Measurements from ENCODE around the gene PLEKHG3. TPM values are rescaled to one million over a fixed set of nuclear protein-coding genes. Genes with fewer than 3 reads are reported as not detected.

PLEKHG3 gene
- total RNA-seq, 1 donor from 2014 or later = 22.0 TPM

- ATAC-seq = peak; percentile 47
- intact Hi-C loops (cut with micrococcal nuclease) = no loop called here
- peak; percentile 71 for DNase-seq
Measured at GRCh38 chr14:64704743-64705380, 638 bp downstream of the PLEKHG3 start.

- peak; percentile 13 for ATAC-seq
- peak; percentile 55 for DNase-seq
- intact Hi-C loops (cut with micrococcal nuclease) = no loop called here
Measured at GRCh38 chr14:64705381-64706118, 1.3 kb downstream of the PLEKHG3 start.

- intact Hi-C loops (cut with micrococcal nuclease) = no loop called here
- ATAC-seq = no peak
- no peak for DNase-seq
Measured at GRCh38 chr14:64706119-64706592, 1.9 kb downstream of the PLEKHG3 start.

DNA sequence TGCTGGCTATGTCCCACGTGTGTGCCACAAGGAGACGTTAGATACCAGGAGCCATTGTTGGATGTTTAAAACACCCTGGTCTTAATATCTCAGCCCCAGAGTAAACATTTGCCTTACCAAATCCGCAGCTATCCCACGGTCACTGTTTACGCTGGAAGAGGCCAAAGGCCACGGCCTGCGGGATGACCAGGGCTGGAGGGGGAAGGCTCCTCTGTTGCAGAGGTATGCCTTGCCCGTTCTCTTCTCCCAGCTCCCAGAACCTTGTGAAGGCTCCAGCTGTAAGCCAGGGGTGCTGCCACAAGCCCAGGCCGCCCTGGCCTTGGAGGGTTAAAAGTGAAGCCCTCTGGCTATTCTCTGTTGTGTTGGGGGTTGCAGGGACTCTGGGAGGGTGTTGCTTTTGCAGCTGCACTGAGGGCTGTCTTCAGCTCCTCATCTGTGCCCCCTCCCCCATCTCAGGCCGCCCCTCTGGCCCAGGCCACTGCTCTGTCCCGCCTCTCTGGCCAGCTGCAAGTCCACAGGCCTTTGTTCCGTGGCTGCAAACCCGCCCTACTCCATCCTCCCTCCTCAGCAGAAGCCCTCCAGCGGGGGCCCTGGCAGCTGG, 2.5 kb downstream of the PLEKHG3 start:
- intact Hi-C loops (cut with micrococcal nuclease) = no loop called here
- DNase-seq (no peak), ATAC-seq (peak; percentile 11)

DNA sequence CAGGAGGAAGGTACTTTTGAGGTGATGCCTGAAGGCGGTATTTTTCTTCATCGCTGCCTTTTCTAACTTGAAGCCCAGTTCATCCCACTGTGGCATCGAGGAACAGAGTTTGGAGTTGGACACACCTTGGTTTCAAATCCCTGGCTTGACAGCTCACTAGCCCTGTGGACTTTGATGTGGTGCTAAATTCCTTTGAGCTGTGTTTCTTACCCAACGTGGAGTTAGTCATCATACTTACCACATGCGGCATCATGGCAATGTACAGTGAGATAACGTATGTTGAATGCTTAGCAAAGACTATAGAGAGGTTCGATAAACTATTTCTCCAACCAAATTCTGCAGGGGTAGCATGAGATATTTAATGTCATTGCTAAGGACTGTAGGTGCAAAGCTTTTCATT, 3.4 kb downstream of the PLEKHG3 start:
- intact Hi-C loops (cut with micrococcal nuclease) = no loop called here
- ATAC-seq = no peak
- DNase-seq = no peak

DNA sequence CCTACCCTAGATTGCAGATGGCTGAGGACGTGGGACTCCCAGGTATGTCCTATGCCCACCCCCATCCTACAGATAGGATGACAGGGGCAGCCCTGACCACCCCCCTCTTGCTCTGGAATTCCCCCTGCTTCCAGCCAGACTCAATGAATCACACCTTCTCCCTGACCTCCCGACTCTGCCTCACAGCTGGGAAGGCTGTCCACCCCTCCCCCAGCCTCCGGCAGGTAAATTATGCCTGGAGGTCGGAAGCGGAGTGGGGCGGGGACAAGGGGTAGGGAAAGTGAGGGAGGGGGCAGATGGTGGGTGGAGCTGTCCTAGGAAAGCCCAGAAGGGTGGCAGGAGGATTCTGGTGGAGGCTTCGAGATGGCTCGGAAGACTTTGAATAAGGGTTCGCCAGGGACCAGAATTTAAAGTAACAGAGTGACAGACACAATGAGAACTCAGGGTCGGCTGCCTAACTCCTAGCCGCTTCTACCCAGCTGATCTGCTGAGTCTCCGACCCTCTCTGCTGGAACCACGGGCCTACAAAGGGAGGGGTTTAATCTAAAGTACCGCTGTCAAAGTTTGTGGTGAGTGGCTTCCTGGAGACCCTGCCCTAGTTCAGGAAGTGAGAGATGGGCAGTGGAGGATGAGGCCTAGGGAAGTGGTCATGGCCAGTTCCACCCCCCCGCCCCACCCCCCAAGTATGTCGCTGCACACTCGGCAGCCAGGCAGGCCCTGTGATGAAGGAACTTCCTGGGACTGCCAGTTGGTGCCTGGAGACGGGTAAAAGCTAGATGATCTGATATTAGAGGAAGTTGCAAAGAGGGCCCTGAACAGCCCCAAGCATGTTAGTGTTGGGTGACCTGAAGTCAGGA, 4.2 kb downstream of the PLEKHG3 start:
- intact Hi-C loops (cut with micrococcal nuclease) = no loop called here
- peak; percentile 15 for ATAC-seq
- DNase-seq = no peak

DNA sequence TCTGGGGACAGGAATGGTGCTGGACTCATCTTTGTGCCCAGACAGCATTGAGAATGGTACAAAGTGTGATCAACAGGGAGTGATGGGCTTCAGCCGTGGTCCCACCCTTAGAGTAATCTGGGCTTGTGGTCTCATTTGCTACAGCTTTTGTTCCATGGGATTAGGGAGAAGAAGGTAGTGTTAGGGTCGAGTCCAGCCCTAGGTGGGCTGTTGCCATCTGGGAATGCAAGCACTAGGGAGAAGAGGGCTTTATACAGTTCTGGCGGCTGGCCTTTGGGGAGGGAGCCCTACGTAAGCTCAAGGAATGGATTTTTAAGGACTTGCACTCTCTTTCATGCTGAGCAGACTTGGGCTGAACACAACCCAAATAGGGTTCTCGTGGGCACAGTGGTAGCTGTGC, 4.9 kb downstream of the PLEKHG3 start:
- intact Hi-C loops (cut with micrococcal nuclease) = no loop called here
- ATAC-seq (no peak), DNase-seq (no peak)

DNA sequence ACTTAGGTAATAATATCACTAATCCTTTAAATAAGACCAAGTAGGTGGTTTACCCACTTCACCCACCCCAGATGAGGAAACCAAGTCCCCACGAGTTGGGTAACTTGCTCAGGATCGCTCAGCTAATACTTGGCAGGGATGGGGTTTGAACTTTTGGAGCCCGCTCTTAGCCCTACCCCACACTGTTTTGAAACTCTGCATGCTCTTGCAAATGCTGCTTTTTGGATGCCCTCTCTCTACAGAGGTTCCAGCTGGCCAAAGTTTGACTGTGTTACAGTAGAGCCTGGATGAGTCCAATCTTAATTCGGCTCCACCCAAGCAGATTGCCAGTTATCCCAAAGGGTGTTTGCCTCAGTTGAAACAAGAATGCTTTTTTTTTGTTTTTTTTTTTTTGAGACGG, 6.8 kb downstream of the PLEKHG3 start:
- DNase-seq = no peak
- intact Hi-C loops (cut with micrococcal nuclease) = no loop called here
- ATAC-seq = peak; percentile 67

GRCh38 chr14:64713677-64714076, 9.5 kb downstream of the PLEKHG3 start:
- no peak for DNase-seq
- intact Hi-C loops (cut with micrococcal nuclease) = no loop called here
- ATAC-seq = no peak

DNA sequence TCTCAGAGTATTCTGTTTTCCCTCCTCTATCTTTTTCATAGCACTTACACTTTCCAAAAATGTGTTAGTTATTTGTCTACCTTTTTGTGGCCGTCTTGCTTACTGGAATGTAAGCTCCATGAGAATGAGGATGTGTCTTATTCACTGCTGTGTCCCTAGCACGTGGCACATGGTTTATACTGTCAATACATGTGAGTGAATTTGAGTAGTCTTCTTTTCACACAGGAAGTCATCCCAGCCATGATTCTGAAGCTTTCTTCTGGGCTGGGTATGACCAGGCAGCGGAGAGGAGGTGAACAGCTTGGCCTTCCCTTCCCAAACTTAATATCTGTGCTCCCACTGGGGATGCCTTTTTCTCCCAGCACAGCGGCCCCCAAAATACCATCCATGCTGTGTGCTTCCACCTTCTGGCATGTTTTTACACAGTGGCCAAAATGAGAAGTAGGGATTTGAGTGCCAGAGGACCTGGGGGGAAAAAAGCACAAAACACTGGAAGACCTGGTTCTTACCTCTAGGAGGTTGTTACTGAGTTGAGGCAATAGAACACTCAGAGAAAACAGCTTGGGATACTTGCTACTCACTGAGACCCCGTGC, 10.3 kb downstream of the PLEKHG3 start:
- no peak for ATAC-seq
- no peak for DNase-seq
- intact Hi-C loops (cut with micrococcal nuclease) = no loop called here

- ATAC-seq (no peak), DNase-seq (no peak)
- intact Hi-C loops (cut with micrococcal nuclease) = no loop called here
Measured at GRCh38 chr14:64715146-64715627, 11.0 kb downstream of the PLEKHG3 start.

DNA sequence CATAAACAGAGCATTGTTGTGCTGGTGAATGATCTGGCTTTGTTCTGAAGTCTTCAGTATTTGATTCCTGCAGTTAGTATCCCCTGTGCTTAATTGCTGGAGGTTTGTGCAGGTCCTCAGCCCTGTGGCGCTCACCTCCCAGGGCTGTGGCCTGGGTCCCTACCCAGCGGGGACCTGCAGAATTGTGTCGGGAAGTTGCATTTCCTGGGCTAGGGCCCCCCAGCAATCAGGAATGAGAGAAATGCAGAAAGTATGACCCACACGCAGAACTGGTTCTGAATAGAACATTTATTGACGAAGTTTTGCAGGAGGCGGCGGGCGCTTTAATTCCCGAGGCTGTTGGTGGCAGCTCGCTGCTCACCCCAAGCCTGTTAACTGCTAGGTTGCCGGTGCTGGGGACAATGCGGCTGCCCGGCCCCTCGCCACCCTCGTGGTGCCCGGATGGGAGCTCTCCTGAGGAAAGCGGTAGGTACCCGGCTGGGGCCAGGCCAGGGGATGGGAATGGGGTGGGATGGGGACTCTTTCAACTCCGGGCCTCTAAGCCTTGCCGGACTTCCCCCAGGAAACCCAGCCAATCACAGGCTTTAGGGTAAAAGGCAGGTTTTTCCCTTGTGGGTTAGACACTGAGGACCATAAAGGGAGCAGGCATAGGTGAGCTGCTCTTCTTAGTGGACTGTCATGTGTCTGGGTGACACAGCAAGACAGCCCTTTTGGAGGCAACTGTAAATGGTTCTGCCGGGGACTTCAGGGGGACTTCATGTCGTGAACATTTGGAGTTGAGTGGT, 11.6 kb downstream of the PLEKHG3 start:
- intact Hi-C loops (cut with micrococcal nuclease) = loop anchor here (2.0 kb wide), 1 partner anchor 43 kb away; no protein-coding TSS in a partner anchor
- ATAC-seq (peak; percentile 35), DNase-seq (peak; percentile 51)

DNA sequence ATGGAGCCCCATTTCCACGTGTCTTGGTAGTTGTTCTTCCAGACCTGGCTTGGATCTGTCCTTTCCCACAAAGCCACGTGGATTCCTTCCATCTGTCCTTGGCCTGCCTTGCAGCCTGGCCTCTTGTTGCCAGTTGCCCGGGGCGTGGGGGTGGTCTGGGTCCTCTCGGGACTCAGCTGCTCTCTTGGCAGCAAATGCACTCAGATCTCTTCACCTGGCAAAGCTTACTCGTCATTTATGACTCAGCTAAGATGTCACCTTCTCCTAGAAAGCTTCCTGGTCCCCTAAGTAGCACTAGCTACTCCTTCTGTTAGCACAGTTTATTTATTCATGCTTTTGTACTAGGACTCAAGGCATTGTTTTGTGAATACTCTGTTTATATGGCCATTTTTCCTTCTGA, 13.6 kb downstream of the PLEKHG3 start:
- intact Hi-C loops (cut with micrococcal nuclease) = loop anchor here (2.0 kb wide), 1 partner anchor 41 kb away; no protein-coding TSS in a partner anchor
- DNase-seq = no peak
- peak; percentile 38 for ATAC-seq

- DNase-seq (no peak), ATAC-seq (no peak)
- intact Hi-C loops (cut with micrococcal nuclease) = no loop called here
Measured at GRCh38 chr14:64718762-64719161, 14.5 kb downstream of the PLEKHG3 start.

- DNase-seq = no peak
- no peak for ATAC-seq
- intact Hi-C loops (cut with micrococcal nuclease) = no loop called here
Measured at GRCh38 chr14:64719601-64720000, 15.4 kb downstream of the PLEKHG3 start.

- intact Hi-C loops (cut with micrococcal nuclease) = no loop called here
- ATAC-seq (no peak), DNase-seq (no peak)
Measured at GRCh38 chr14:64720131-64720576, 15.9 kb downstream of the PLEKHG3 start.

- intact Hi-C loops (cut with micrococcal nuclease) = no loop called here
- ATAC-seq (peak; percentile 45), DNase-seq (no peak)
Measured at GRCh38 chr14:64721391-64721791, 17.2 kb downstream of the PLEKHG3 start.

DNA sequence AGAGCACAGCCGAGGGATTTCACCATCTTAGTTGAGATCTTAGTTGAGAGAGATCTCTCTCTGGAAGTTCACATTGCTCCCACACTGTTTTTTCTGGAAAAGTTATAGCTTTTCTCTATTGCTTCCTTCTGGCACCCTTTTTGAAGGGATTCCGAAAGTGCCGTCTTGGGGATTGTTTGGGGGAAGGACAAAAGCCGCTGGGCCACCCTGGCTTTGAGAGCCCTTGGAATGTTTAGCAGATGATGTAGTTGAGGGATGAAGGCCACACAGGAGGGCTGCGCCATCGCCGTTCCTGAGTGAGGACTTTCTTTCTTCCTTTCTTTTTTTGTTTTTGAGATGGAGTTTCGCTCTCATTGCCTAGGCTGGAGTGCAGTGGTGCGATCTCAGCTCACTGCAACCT, 17.7 kb downstream of the PLEKHG3 start:
- no peak for DNase-seq
- no peak for ATAC-seq
- intact Hi-C loops (cut with micrococcal nuclease) = no loop called here

All from left ventricle myocardium superior (tissue), 1 donor.